Lower leg skin (tissue), 3 donors: Measurements from ENCODE around the gene ZNF618.

Experiments used
- CTCF ChIP-seq, 3 donors: fragments of 450-650 bp; IDR thresholded peaks; one replicate each; pipeline ENCODE4 v1.5.1; 2016; ENCODE audit warnings: antibody characterized with exemption in 3 of 3, mild to moderate bottlenecking in 3 of 3, moderate library complexity in 2 of 3
- POLR2A ChIP-seq, 2 donors: fragments of 450-650 bp; IDR thresholded peaks; one replicate each; pipeline ENCODE4 v1.6.1; 2016 to 2017; ENCODE audit warnings: antibody characterized with exemption in 2 of 2, mild to moderate bottlenecking in 1 of 2, moderate library complexity in 1 of 2

GRCh38 chr9:114025760-114026159 is 149.7 kb downstream of the ZNF618 start:
- TF ChIP-seq CTCF (IDR thresholded peaks at IDR 0.05) (no peak), POLR2A (IDR thresholded peaks at IDR 0.05) (no peak)
